ENCODE data around the gene ABHD17B.

DNA sequence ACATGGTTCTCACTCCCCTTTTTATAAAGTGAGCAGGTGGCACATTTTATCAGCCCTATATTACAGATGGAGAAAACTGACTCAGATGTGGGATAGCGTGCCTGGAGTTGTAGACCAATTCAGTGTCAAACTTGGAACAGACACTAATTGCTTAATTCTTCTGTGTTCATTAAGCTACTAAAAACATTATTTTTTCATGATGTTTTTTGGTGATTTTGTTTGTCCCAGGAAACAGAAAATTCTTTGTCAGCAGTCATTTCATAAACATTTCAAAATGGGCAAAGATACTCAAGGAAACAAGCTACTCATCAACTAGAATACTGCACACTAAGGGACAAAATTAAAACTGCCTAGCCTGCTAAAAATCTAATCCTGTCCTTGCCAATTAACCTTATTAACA lies 2.2 kb downstream of the ABHD17B start:
- no peak for TF ChIP-seq POLR2A (IDR thresholded peaks at IDR 0.05)
- TF ChIP-seq, protein P1, sequence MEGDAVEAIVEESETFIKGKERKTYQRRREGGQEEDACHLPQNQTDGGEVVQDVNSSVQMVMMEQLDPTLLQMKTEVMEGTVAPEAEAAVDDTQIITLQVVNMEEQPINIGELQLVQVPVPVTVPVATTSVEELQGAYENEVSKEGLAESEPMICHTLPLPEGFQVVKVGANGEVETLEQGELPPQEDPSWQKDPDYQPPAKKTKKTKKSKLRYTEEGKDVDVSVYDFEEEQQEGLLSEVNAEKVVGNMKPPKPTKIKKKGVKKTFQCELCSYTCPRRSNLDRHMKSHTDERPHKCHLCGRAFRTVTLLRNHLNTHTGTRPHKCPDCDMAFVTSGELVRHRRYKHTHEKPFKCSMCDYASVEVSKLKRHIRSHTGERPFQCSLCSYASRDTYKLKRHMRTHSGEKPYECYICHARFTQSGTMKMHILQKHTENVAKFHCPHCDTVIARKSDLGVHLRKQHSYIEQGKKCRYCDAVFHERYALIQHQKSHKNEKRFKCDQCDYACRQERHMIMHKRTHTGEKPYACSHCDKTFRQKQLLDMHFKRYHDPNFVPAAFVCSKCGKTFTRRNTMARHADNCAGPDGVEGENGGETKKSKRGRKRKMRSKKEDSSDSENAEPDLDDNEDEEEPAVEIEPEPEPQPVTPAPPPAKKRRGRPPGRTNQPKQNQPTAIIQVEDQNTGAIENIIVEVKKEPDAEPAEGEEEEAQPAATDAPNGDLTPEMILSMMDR (IDR thresholded peaks at IDR 0.05): no peak

All from gastroesophageal sphincter (tissue), 3 donors.